Heart left ventricle (tissue), 13 donors: ENCODE data around the gene CHCHD3.

Source experiments
- POLR2A ChIP-seq, 2 donors: fragments of 450-650 bp; IDR thresholded peaks; one replicate each; pipeline ENCODE4 v1.6.1; 2017; ENCODE audit warnings: antibody characterized with exemption in 2 of 2, mild to moderate bottlenecking in 2 of 2, moderate library complexity in 2 of 2
- TF ChIP-seq, protein P1 (sequence below), 12 donors: fragments of 200-600 bp; sonication (generic) in 4 of 12; IDR thresholded peaks; one replicate each; pipeline versions ENCODE4 v1.5.0 to v1.8.0; 2018 to 2022; ENCODE audit warnings: antibody characterized with exemption in 12 of 12, mild to moderate bottlenecking in 5 of 12
- donor health status: ischemic (EF 13 %, LVEDD 7.1; RV severe dilation, severe dysfunction).
- donor health status: DM: no; HTN: yes; CAD: no.
- donor health status: DM: no; HTN: no; CAD: no.
- donor health status: ischemic (EF 25% LVEDD 6.9; RV normal size, moderate dysfunction).
- donor health status: ischemic (EF 25% LVEDD 5.7; RV mildly dilated, moderate dysfunction).
- donor health status: ischemic (EF 35%, LVEDD 5.7; RV mildly dilated, moderate dysfunction).
- donor health status: nonischemic (EF 11% LVEDD 7.7; RV severe dilation, severe dysfunction).
- donor health status: DM: yes; HTN: yes; CAD: no.
- donor health status: PGD.
- donor health status: ischemic (EF 29% LVEDD 5.4; RV normal size, mild dysfunction).
- donor health status: nonischemic (EF 23%, LVEDD 6.1; RV moderate dilation, normal function).

GRCh38 chr7:132840199-132840598 is 241.7 kb downstream of the CHCHD3 start:
- TF ChIP-seq, protein P1, sequence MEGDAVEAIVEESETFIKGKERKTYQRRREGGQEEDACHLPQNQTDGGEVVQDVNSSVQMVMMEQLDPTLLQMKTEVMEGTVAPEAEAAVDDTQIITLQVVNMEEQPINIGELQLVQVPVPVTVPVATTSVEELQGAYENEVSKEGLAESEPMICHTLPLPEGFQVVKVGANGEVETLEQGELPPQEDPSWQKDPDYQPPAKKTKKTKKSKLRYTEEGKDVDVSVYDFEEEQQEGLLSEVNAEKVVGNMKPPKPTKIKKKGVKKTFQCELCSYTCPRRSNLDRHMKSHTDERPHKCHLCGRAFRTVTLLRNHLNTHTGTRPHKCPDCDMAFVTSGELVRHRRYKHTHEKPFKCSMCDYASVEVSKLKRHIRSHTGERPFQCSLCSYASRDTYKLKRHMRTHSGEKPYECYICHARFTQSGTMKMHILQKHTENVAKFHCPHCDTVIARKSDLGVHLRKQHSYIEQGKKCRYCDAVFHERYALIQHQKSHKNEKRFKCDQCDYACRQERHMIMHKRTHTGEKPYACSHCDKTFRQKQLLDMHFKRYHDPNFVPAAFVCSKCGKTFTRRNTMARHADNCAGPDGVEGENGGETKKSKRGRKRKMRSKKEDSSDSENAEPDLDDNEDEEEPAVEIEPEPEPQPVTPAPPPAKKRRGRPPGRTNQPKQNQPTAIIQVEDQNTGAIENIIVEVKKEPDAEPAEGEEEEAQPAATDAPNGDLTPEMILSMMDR (IDR thresholded peaks at IDR 0.05), result no peak
- TF ChIP-seq POLR2A (IDR thresholded peaks at IDR 0.05), result no peak
